ENCODE data around the gene PRDM16. TPM values are rescaled to one million over a fixed set of nuclear protein-coding genes. Genes with fewer than 3 reads are reported as not detected.
A peak's percentile ranks its signal among the peaks of the same experiment; 100 is the strongest.

Gene PRDM16
- total RNA-seq, 4 donors from 2014 or later: 0.41 to 0.95 TPM; not detected in 2

GRCh38 chr1:3365523-3366125 is 296.6 kb downstream of the PRDM16 start:
- Histone ChIP-seq H3K36me3 (no peaks in the 10 kb centered on the region), H3K4me3 (no peak overlapping the region), H3K9me3 (no peaks in the 10 kb centered on the region), H3K27ac (no peak overlapping the region), H3K4me1 (peaks cover 3 to 5% (median 4%) of the 10 kb centered on the region in 4 donors), H3K27me3 (peaks cover 2% of the 10 kb centered on the region)
- intact Hi-C loops (cut with DNase I; ENCODE audit: low total_unique reads) (no loop called here), in situ Hi-C loops (cut with MboI; ENCODE audit: low pct_ligation_motif_present in 1 of 4, low pct_unique_long_range_greater_than_20kb in 1 of 4, low sequenced_read_pairs in 3 of 4) (no loop called here)
- DNase-seq: no peak
- TF ChIP-seq CTCF (IDR thresholded peaks at IDR 0.05) (no peak), POLR2AphosphoS5 (IDR thresholded peaks at IDR 0.05) (no peak), EP300 (IDR thresholded peaks at IDR 0.05; ENCODE audit: low read depth) (no peak), POLR2A (IDR thresholded peaks at IDR 0.05) (no peak)
- WGBS, 2 donors (ENCODE audit: low coverage in 1 of 2): 75% methylated on average over 22 of the region's 22 CpGs; no CpG with 5 or more reads in 1 of the 2 donors

- Histone ChIP-seq H3K4me3 (no peak overlapping the region), H3K4me1 (peaks cover 3 to 5% (median 4%) of the 10 kb centered on the region in 4 donors), H3K27ac (peak overlapping the region; percentile 21 to 53 (median 34)), H3K9me3 (no peaks in the 10 kb centered on the region), H3K27me3 (peaks cover 2% of the 10 kb centered on the region), H3K36me3 (no peaks in the 10 kb centered on the region)
- intact Hi-C loops (cut with DNase I; ENCODE audit: low total_unique reads): no loop called here
- TF ChIP-seq POLR2AphosphoS5 (IDR thresholded peaks at IDR 0.05) (no peak), EP300 (IDR thresholded peaks at IDR 0.05; ENCODE audit: low read depth) (no peak), CTCF (IDR thresholded peaks at IDR 0.05) (no peak), POLR2A (IDR thresholded peaks at IDR 0.05) (no peak)
- DNase-seq: no peak
- WGBS, 2 donors (ENCODE audit: low coverage in 1 of 2): 38 to 70% methylated on average over 7 to 42 of the region's 42 CpGs
- in situ Hi-C loops (cut with MboI; ENCODE audit: low pct_ligation_motif_present in 1 of 4, low pct_unique_long_range_greater_than_20kb in 1 of 4, low sequenced_read_pairs in 3 of 4): no loop called here
Observed at GRCh38 chr1:3366126-3367051, 297.4 kb downstream of the PRDM16 start.

GRCh38 chr1:3367376-3367775 is 298.4 kb downstream of the PRDM16 start:
- Histone ChIP-seq H3K4me1 (peaks cover 3 to 5% (median 4%) of the 10 kb centered on the region in 4 donors), H3K36me3 (no peaks in the 10 kb centered on the region), H3K27me3 (peaks cover 2% of the 10 kb centered on the region), H3K27ac (no peak overlapping the region), H3K9me3 (no peaks in the 10 kb centered on the region), H3K4me3 (no peak overlapping the region)
- intact Hi-C loops (cut with DNase I; ENCODE audit: low total_unique reads): no loop called here
- in situ Hi-C loops (cut with MboI; ENCODE audit: low pct_ligation_motif_present in 1 of 4, low pct_unique_long_range_greater_than_20kb in 1 of 4, low sequenced_read_pairs in 3 of 4): no loop called here
- 79 to 83% methylated on average over 8 to 11 of the region's 11 CpGs for WGBS, 2 donors (ENCODE audit: low coverage in 1 of 2)
- no peak for TF ChIP-seq POLR2AphosphoS5 (IDR thresholded peaks at IDR 0.05)
- TF ChIP-seq POLR2A (IDR thresholded peaks at IDR 0.05): no peak
- no peak for TF ChIP-seq EP300 (IDR thresholded peaks at IDR 0.05; ENCODE audit: low read depth)
- no peak for TF ChIP-seq CTCF (IDR thresholded peaks at IDR 0.05)
- no peak for DNase-seq

- TF ChIP-seq EP300 (IDR thresholded peaks at IDR 0.05; ENCODE audit: low read depth): no peak
- TF ChIP-seq CTCF (IDR thresholded peaks at IDR 0.05): no peak
- no peak for TF ChIP-seq POLR2A (IDR thresholded peaks at IDR 0.05)
- TF ChIP-seq POLR2AphosphoS5 (IDR thresholded peaks at IDR 0.05): no peak
- 91% methylated on average over 14 of the region's 14 CpGs; no CpG with 5 or more reads in 1 of the 2 donors for WGBS, 2 donors (ENCODE audit: low coverage in 1 of 2)
- Histone ChIP-seq H3K36me3 (no peaks in the 10 kb centered on the region), H3K27ac (no peak overlapping the region), H3K27me3 (peaks cover 2% of the 10 kb centered on the region), H3K9me3 (no peaks in the 10 kb centered on the region), H3K4me3 (no peak overlapping the region), H3K4me1 (peaks cover 3 to 5% (median 4%) of the 10 kb centered on the region in 4 donors)
- DNase-seq: no peak
- intact Hi-C loops (cut with DNase I; ENCODE audit: low total_unique reads) (no loop called here), in situ Hi-C loops (cut with MboI; ENCODE audit: low pct_ligation_motif_present in 1 of 4, low pct_unique_long_range_greater_than_20kb in 1 of 4, low sequenced_read_pairs in 3 of 4) (no loop called here)
Observed at GRCh38 chr1:3368059-3368458, 299.1 kb downstream of the PRDM16 start.
